Glomerular visceral epithelial cell (primary cell): ENCODE results near the gene SRGAP1.
"Not testable (repeated sequence)": the region's sequence is repeated elsewhere in the genome, so short reads cannot be mapped to it uniquely, and the experiment has no call there.

Experiments
- DNase-seq: peaks from one replicate; pipeline ENCODE4 v3.0.0-alpha.2; 2016; ENCODE audit errors: extremely low spot score

The SRGAP1 gene

GRCh38 chr12:63836936-63837335 lies 7.6 kb upstream of the SRGAP1 start:
- no peak for DNase-seq

DNA sequence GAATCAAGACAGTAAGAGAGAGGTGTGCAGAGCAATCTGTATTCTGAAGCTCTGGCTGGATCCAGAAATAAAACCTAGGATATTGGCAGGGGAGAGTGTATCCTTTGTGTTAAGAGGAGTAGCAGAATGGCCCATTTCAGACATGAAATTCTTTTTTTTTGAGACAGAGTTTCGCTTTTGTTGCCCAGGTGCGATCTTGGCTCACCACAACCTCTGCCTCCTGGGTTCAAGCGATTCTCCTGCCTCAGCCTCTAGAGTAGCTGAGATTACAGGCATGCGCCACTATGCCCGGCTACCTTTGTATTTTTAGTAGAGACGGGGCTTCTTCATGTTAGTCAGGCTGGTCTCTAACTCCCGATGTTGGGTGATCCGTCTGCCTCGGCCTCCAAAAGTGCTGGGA lies 6.1 kb upstream of the SRGAP1 start:
- no peak for DNase-seq

DNA sequence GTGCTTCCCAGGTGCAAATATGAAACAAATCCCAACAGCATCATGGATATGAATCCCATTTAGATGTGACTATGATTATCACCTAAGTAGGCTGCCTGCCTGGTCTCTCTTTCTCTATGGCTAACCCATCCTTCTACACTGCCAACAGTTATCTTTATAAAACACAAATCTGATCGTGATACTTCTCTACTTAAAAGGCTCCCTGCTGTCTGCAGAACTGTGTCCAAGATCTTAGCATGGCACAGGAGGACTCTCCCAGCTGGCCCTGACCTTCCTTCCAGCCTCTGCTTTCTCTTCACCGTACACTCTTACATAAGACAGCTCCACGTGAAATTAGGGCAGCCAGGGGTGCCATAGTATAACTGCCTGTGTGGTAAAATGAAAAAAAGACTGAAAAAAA lies 3.5 kb upstream of the SRGAP1 start:
- no peak for DNase-seq

DNA sequence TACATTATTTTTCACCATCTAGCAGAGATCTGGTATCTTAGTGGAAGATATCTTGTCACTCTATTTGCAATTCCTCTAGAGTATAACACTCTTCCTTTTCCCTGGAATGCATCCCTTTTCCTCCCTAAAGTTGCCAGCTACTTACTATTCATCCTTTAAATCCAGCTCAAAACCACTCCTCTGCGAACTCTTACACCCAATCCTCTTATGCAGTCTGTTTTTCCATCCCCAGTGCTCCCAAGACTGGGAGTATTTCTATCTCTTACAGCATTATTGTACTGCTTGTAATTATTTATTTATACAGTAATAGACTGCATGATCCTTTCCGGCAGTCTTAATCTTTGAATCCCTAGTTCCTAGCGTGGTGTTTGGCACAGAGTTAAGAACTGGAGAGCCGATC lies 2.9 kb upstream of the SRGAP1 start:
- DNase-seq: no peak

- DNase-seq: not testable (repeated sequence)
Measured at GRCh38 chr12:63842750-63843149, 1.8 kb upstream of the SRGAP1 start.

- DNase-seq: no peak
Measured at GRCh38 chr12:63843254-63843720, 1.2 kb upstream of the SRGAP1 start.

- peak; percentile 95 for DNase-seq
Measured at GRCh38 chr12:63843721-63844390, 644 bp upstream of the SRGAP1 start.

DNA sequence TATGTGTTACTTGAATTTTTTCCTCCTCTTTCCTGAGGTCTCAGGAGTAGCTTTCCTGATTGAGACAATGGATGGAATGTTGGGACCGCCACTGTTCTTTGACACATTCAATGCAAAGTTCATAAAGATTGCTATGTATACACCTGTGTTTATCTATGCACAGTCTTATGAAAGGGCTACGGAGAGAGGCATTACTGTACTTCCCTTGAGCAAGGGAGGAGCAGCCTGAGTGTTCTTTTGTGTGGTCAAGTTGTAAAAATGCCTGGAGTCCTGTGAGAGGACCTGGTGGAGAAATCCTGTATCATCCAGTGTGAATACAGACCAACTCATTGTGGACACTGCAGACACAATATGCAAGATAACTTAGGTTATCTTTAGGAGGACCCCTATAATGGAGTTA lies 1.2 kb downstream of the SRGAP1 start:
- peak; percentile 38 for DNase-seq

DNA sequence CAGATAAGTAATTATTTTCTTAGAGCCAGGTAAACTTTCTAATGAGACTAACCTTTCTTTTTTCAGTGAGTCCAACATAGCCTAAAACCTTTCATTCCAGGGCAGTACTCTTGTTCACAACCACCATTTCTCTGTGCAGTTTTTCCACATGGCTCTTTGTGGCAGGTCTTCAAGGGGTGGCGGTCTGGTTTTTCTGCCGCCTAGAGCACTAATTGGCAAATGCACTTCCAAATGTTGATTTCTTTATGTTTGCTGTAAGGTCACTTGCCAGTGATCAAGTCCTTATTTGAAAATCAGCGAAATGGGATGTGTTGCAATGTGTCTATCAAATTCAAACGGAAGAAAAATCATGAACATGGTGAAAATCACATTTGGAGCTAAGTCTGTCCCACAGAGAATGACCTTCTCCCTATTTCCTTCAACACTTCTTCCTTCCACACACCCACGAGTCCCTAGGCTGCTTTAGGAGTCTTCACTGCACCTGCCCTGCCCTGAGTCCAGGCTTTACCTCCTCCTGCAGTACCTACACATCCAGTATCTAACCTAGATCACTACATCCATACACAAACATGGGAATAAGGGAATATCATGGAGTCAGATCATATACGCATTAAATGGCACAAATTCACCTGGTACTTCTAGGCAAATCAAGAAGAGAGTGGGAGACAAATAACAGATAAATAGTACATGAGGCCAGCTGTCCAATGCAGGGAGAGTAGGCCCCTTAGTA lies 1.9 kb downstream of the SRGAP1 start:
- DNase-seq: peak; percentile 32

DNA sequence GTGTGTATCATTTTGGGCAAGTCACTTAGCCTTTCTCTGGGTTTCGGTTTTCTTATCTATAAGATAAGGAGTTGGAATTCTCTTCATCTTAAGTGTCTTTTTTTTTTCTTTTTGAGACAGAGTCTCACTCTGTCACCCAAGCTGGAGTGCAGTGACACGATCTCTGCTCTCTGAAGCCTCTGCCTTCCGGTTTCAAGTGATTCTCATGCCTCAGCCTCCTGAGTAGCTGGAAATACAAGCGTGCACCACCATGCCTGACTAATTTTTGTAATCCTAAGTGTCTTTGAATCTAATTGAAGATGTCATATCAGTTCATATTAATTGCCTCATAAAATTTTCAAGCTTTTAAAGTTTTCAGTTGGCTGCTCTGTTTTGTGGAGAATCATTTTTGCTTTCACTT lies 4.0 kb downstream of the SRGAP1 start:
- no peak for DNase-seq

GRCh38 chr12:63849106-63849620 lies 4.7 kb downstream of the SRGAP1 start:
- DNase-seq: no peak

- DNase-seq: no peak
Measured at GRCh38 chr12:63849641-63850040, 5.1 kb downstream of the SRGAP1 start.

DNA sequence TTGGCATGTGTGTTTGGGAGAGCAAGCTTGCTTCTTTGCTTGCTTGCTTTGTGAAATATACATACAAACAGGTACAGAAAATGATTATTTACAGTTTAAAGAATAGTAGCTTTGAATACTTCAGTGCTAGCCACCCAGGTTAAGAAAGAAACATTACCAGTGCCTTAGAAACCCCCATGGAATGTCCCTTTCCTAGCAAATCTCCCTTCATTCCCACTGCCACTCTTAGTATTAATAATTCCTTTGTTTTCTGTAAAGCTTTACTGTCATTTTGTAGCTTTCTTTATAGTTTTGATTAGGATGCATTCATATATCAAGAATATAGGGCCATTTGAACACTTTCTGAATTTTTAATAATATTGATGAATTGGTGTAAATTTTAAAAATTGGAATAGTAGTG lies 9.5 kb downstream of the SRGAP1 start:
- DNase-seq: no peak

GRCh38 chr12:63855299-63855698 lies 10.8 kb downstream of the SRGAP1 start:
- no peak for DNase-seq

DNA sequence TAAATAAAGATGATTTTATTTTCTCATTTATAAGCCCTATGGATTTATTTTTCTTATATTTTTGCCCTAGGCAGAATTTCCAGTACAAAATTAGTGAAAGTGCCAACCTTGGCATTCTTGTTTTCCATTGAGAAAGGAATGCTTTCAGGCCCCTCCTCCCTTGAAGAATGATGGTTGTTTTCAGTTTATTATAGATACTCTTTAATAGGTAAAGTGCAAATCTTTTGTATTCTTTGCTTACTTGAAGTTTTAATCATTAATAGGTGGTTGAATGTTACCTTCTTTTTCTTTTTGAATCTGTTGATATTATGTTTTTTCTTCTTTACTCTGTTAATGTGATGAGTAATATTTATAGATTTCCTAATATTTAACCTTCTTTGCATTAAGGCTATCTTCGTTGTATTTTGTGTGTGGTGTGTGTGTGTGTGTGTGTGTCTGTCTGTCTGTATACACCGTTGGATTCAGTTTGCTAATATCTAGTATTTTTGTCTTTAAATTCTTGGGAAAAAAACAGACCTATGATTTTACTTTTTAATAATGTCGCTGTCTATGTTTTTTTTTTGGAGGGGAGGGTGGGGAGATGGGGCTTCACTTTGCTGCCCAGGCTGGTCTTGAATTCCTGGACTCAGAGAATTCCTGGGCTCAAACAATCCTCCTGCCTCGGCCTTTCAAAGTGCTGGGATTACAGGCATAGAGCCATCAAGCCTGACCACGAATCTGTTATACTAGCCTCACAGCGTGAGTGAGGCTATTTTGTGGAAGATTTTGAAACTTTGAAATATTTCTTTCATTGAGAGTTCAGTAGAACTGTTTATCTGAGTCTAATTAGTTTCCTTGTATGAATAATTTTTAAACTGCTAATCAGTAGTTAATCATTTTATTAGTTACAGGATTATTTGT lies 13.5 kb downstream of the SRGAP1 start:
- DNase-seq: peak; percentile 53

DNA sequence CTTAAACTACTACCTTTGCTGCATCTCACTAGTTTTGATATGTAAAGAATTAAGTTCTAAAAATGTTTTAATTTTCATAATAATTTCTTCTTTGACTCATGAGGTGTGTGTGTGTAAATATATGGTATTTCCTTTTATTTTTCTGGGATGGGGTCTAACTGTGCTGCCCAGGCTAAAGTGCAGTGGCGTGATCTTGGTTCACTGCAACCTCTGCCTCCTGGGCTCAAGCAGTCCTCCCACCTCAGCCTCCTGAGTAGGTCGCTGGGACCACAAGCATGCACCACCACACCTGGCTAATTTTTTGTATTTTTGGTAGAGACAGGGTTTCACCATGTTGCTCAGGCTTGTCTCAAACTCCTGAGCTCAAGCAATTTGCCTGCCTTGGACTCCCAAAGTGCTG lies 15.4 kb downstream of the SRGAP1 start:
- not testable (repeated sequence) for DNase-seq

GRCh38 chr12:63862187-63862968 lies 17.9 kb downstream of the SRGAP1 start:
- peak; percentile 35 for DNase-seq

DNA sequence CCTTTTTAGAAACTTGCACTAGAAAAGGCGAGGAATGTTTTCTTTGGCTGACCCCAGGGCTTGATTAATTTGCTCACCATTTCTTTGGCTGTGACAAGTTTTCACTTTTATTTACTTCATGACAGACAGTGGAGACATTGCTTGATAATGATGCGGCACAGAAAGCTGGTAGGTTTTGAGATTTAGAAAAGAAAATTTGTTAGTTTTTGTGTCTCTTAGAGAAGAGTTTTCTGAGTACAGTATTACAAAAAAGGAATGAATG lies 18.4 kb downstream of the SRGAP1 start:
- DNase-seq: no peak

- no peak for DNase-seq
Measured at GRCh38 chr12:63863658-63864453, 19.4 kb downstream of the SRGAP1 start.

- no peak for DNase-seq
Measured at GRCh38 chr12:63864454-63864706, 19.9 kb downstream of the SRGAP1 start.

- DNase-seq: no peak
Measured at GRCh38 chr12:63865448-63865847, 20.9 kb downstream of the SRGAP1 start.
